ENCODE data around the gene C6orf47.

- TF ChIP-seq CEBPB (IDR thresholded peaks at IDR 0.05): no peak
- no peak for TF ChIP-seq POLR2AphosphoS2 (conservative IDR thresholded peaks at IDR 0.05; ENCODE audit: low read length)
These were observed 20.6 kb upstream of the C6orf47 start for GRCh38 chr6:31681135-31681671.

Measured in A549 (cell line).